NCI-H1417 treated with DMSO at 0.1 percent for 48 hours (cell line): ENCODE data around the gene LRGUK.

Source experiments
- DNase-seq: peaks from one replicate; lab custom pipeline; 2025; lab: John Stamatoyannopoulos, UW

Gene LRGUK

DNA sequence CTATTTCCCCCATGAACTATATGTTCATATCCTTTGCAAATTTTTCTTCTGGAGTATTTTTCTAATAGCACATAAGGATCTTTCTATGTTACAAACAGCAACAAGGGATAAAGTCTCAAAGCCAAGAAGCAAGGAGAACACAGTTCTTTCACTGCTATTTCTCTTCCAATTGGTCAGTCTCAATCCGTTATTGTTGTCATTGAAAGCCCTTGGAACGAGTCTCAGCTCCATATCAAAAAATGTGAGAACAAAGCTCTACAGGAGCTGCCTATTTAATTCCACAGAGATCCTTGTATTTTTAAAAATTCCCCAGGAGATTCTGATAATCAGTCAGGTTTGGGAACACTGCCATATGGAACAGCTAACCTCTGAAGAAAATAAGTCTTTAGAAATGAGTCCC lies 173.8 kb downstream of the LRGUK start:
- no peak for DNase-seq

DNA sequence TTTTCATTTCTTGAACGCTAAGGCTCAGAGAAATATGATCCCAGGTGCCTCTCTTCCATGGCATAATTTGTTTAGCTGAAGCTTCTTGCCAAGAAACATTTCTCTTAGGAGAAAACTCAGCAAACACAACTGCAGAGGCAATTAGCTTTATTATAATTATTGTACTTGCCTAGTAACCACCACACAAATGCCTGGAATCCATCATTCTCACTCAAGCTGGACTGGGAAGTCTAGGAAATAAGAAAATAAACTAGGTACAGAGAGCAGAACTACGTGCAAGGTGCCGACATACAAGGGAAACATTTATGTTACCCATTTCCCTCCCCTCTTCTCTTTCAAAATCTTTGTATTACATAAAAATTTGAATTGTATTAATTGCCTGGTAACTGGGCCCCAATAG lies 174.5 kb downstream of the LRGUK start:
- no peak for DNase-seq

DNA sequence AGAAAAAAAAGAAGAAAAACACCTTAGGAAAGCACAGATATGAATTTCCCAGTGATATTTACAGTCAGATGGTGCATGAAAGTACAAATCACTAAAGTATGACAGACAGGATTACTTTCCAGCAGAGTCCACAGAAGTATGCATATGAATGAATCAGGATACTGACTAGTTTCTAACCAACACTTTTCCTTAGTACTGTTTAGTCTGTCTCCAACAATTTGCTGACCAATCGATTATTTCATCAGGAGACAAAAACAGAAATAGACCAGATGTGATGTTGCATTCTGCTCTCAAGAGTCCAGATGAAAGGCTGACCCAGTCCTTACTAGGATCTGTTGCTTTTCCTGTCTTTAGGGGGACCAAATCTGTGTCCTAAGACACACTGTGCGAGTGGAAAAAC lies 175.0 kb downstream of the LRGUK start:
- no peak for DNase-seq

DNA sequence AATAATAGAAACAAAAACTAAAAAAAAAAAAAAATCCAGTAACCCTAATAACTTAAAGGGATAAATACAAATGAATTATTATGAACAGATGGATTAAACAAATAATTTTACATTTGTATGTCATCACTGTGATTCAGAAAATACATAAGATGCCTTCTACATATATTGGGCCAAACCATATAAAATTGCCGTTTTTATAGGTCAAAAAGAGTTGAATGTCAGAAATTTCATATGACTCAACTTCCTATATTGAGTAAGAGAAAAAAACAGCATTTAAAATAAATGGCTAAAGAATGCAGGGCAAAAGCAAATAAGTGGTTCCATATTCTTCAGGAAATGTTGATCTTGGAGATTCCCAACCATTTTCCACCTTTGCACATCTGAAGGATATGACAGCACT lies 180.2 kb downstream of the LRGUK start:
- no peak for DNase-seq

DNA sequence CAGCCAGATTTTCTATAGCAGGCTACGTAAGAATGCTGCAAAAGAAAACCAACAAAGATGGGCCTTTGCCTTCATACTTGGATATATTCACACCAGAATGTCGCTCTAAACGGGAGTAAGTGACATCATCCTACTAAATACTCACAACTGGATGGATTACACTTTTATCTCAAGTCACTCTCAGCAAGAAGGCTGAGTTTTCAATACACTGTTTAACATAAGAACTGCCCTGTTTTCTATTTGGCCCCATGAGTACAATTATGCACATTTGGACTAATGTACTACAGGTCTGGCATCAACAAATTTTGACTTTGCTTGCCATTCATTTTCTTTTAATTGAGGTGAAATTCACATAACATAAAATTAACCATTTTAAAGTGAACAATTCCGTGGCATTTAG lies 181.4 kb downstream of the LRGUK start:
- DNase-seq = no peak

DNA sequence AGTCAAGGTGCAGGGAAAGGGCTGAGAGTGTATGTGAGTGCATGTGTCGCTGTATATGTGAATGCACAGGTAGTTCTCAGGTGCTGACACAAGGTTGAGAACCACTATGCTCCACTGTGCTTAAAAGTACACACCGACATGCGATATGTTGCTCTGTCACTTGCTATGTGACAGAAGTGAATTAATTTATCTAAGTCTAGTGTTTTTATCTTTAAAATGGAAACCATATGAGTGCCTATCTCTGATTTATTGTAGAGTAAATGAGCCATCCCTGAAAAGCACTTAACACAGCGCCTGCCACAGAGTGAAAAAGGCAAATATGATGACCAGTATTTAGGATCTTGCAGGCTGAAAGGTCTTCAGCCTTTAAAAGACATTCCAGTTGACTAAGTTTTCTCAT lies 184.7 kb downstream of the LRGUK start:
- no peak for DNase-seq

DNA sequence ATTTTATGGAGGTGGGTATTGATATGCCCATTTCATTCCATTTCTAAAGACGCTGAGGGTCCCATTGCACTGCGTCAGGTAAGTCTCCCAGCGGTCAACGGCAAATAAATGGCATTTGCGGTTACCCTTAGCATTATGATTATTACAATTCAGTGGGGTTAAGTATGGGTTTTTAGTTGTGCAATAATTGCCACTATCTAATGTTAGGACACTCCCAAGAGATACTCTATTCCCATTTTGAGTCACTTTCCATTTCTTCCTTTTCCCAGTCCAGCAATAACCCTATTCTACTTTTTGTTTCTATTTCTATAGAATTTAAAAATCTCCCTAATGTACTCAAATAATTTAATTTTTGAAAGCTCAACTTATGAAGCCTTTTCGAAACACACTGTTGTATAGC lies 185.6 kb downstream of the LRGUK start:
- no peak for DNase-seq

DNA sequence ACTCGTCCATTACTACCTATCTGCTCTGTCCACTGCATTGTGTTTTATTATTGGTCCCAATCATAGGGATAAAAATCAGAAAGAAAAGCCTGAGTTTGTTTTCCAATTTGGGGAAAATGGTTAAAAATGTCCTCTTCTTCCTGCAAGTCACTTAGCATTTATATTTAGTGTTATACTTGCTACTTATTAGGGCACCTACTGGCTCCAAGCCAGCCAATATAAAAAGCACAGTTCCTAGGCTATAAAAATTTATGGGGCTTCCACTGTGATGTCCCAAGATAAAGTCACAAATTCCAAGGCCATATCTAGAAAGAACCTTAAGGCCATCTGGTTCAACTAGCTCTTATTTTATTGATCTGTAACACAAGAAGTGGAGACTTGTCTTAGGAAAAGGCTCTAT lies 186.4 kb downstream of the LRGUK start:
- DNase-seq = no peak
